Endothelial cell of umbilical vein (primary cell): ENCODE measurements around the gene FOXP1. TPM values are rescaled to one million over a fixed set of nuclear protein-coding genes. Genes with fewer than 3 reads are reported as not detected.

Experiments used
- BruUV-seq: library from RNA; stranded (reverse); fragments of 400-500 nt; replicated peaks from 2 replicates; lab custom pipeline; 2021; lab: Mats Ljungman, UMichigan
- CTCF ChIA-PET: fragments of 300-600, 350-600 bp; sonication (Branson Sonifier 250); formaldehyde crosslinking; loops from one replicate; lab custom pipeline; 2021; ENCODE audit warnings: antibody characterized with exemption, inconsistent platforms; lab: Charles Lee
- POLR2A ChIA-PET: fragments of 300-600, 350-600 bp; sonication (Branson Sonifier 250); formaldehyde crosslinking; loops from one replicate; lab custom pipeline; 2021; ENCODE audit warnings: antibody characterized with exemption, inconsistent platforms; lab: Charles Lee
- DNase-seq: peaks from one replicate; pipeline ENCODE4 v3.0.0-alpha.2; 2011; ENCODE audit warnings: low read depth, low spot score
- FAIRE-seq: peaks from 2 replicates; lab custom pipeline; 2011; peaks lifted over from hg19 to GRCh38; lab: Jason Lieb, UNC
- H2AFZ ChIP-seq: 2 replicates; pipeline ENCODE4 v1.6.0; 2012; ENCODE audit warnings: low read depth, low read length, control low read depth, inconsistent platforms
- H3K27ac ChIP-seq: 2 replicates; pipeline ENCODE4 v1.5.1; 2011; ENCODE audit warnings: low read depth, mild to moderate bottlenecking, control low read depth, low read length, moderate library complexity; ENCODE audit not compliant: insufficient read depth
- H3K27me3 ChIP-seq, 2 experiments: 2 replicates each; pipeline versions ENCODE4 v1.6.0 to v1.6.1; 2011; ENCODE audit warnings: low read length in 2 of 2, mixed read lengths in 1 of 2; ENCODE audit not compliant: control insufficient read depth in 2 of 2, insufficient read depth in 2 of 2
- H3K36me3 ChIP-seq, 2 experiments: 2 replicates in 1 of 2; 3 replicates in 1 of 2; pipeline ENCODE4 v1.5.1; 2011; ENCODE audit warnings: low read length in 2 of 2, mild to moderate bottlenecking in 1 of 2, moderate library complexity in 1 of 2; ENCODE audit not compliant: control insufficient read depth in 2 of 2, insufficient read depth in 2 of 2; ENCODE audit errors: extremely low read depth in 1 of 2
- H3K4me1 ChIP-seq: 3 replicates; pipeline ENCODE4 v1.5.1; 2011; ENCODE audit warnings: mild to moderate bottlenecking, low read length; ENCODE audit not compliant: control insufficient read depth, insufficient read depth; ENCODE audit errors: extremely low read depth
- H3K4me2 ChIP-seq: 2 replicates; pipeline ENCODE4 v1.6.1; 2011; ENCODE audit warnings: low read length, control low read depth, mixed read lengths; ENCODE audit not compliant: insufficient read depth
- H3K4me3 ChIP-seq, 3 experiments: fragments of 200-600 bp in 1 of 3; sonication (generic), shearing (Covaris generic) in 1 of 3; replicated peaks in 1 of 3; 2 replicates each; pipeline ENCODE4 v1.5.1; 2011 to 2016; ENCODE audit warnings: control low read depth in 3 of 3, low read length in 3 of 3, mild to moderate bottlenecking in 2 of 3, inconsistent platforms in 1 of 3, low read depth in 1 of 3, moderate library complexity in 1 of 3; ENCODE audit not compliant: insufficient read depth in 1 of 3
- H3K79me2 ChIP-seq: 2 replicates; pipeline ENCODE4 v1.6.0; 2012; ENCODE audit warnings: low read length, inconsistent platforms; ENCODE audit not compliant: control insufficient read depth, insufficient read depth
- H3K9ac ChIP-seq: replicated peaks from 2 replicates; pipeline ENCODE3; 2011; ENCODE audit warnings: low read length, control low read depth; ENCODE audit not compliant: insufficient read depth; ENCODE audit errors: extremely low read depth
- H3K9me1 ChIP-seq: replicated peaks from 3 replicates; pipeline ENCODE4 v1.6.0; 2011; ENCODE audit warnings: mild to moderate bottlenecking, low read length; ENCODE audit not compliant: control insufficient read depth, insufficient read depth; ENCODE audit errors: extremely low read depth
- H3K9me3 ChIP-seq: replicated peaks from 2 replicates; pipeline ENCODE4 v1.5.1; 2012; ENCODE audit warnings: low read length, inconsistent platforms; ENCODE audit not compliant: control insufficient read depth, insufficient read depth
- H4K20me1 ChIP-seq: replicated peaks from 2 replicates; pipeline ENCODE3; 2011; ENCODE audit warnings: mild to moderate bottlenecking, low read length; ENCODE audit not compliant: control insufficient read depth, insufficient read depth; ENCODE audit errors: extremely low read depth
- EZH2 ChIP-seq: IDR thresholded peaks from 2 replicates; pipeline ENCODE4 v1.6.1; 2012; ENCODE audit warnings: borderline replicate concordance, low read depth, mild to moderate bottlenecking, moderate library complexity, low read length, inconsistent platforms; ENCODE audit not compliant: severe bottlenecking
- FOS ChIP-seq: IDR thresholded peaks from 2 replicates; pipeline ENCODE4 v1.6.1; 2011; ENCODE audit warnings: mild to moderate bottlenecking, low read length, moderate library complexity, borderline replicate concordance; ENCODE audit not compliant: insufficient read depth
- GATA2 ChIP-seq: IDR thresholded peaks from 2 replicates; pipeline ENCODE4 v1.7.0; 2011; ENCODE audit warnings: low read depth, mild to moderate bottlenecking, moderate library complexity, mixed read lengths, low read length; ENCODE audit not compliant: insufficient read length, insufficient read depth
- JUN ChIP-seq: IDR thresholded peaks from 2 replicates; pipeline ENCODE4 v1.6.1; 2011; ENCODE audit warnings: borderline replicate concordance, low read depth; ENCODE audit not compliant: insufficient read length, insufficient read depth
- MYC ChIP-seq: IDR thresholded peaks from one replicate; pipeline ENCODE4 v1.6.1; 2011; ENCODE audit warnings: mild to moderate bottlenecking, low read depth, low read length
- POLR2A ChIP-seq: IDR thresholded peaks from 2 replicates; pipeline ENCODE4 v1.6.1; 2012; ENCODE audit warnings: low read depth, mild to moderate bottlenecking, control low read depth, low read length
- POLR2AphosphoS5 ChIP-seq: IDR thresholded peaks from 2 replicates; pipeline ENCODE4 v1.6.1; 2012; ENCODE audit warnings: low read depth, mild to moderate bottlenecking, control low read depth, low read length, moderate library complexity; ENCODE audit not compliant: insufficient read depth
- dilution Hi-C: fragments of 300-500 bp; cut with MboI; formaldehyde crosslinking; loops from one replicate; pipeline ENCODE4 v1.15.0; 2019; ENCODE audit warnings: low sequenced_read_pairs; ENCODE audit not compliant: extremely low pct_ligation_motif_present
- intact Hi-C: fragments of 100-400 bp; cut with micrococcal nuclease; formaldehyde crosslinking; loops from one replicate; pipeline ENCODE4 v1.10.0; 2022
- polyA plus RNA-seq, 4 experiments: library from polyadenylated mRNA; depleted of rRNA in 3 of 4; stranded (reverse) in 3 of 4; unstranded in 1 of 4; fragments of >200 nt; gene quantifications; 2 replicates each; pipeline versions ENCODE4 v1.2.1 to v1.2.3, GENCODE V29; 2011 to 2012; ENCODE audit warnings: missing spikeins in 1 of 4
- total RNA-seq: library from RNA; stranded (reverse); gene quantifications from 2 replicates; pipeline ENCODE4 v1.2.3, GENCODE V29; 2021
- TF ChIP-seq, protein P1 (sequence below), 2 donors: IDR thresholded peaks; 1 replicate in 1 of 2; 2 replicates in 1 of 2; pipeline ENCODE4 v1.5.1; 2011; ENCODE audit warnings: low read length in 2 of 2, mild to moderate bottlenecking in 2 of 2, moderate library complexity in 2 of 2, control low read depth in 1 of 2, inconsistent platforms in 1 of 2, low read depth in 1 of 2; ENCODE audit not compliant: insufficient read depth in 1 of 2; ENCODE audit errors: extremely low read depth in 1 of 2
- TF ChIP-seq, protein P2 (sequence below): IDR thresholded peaks from 2 replicates; pipeline ENCODE4 v1.6.1; 2011; ENCODE audit not compliant: insufficient read depth, insufficient read length

The FOXP1 gene
- total and polyA plus RNA-seq, 2 donors (not counting 3 experiments of a cell fraction or from before 2014, with no cell fraction given): 41.0 to 107 TPM

DNA sequence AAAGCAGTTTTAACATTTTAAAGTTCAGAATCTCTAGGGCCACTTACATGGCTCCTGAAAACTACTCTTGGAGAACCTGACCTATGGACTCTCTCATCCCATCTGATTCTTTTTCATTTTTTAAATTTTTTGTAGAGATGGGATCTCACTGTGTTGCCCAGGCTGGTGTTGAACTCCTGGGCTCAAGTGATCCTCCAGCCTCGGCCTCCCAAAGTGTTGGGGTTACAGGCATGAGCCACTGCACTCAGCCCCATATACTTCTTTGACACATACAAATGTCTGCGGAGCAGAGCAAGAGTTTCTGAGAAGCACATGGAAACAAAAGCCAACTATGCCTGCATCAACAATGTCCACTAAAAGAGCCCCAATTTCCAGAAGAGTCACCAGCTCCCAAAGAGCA is 189.8 kb downstream of the FOXP1 start:
- Histone ChIP-seq H4K20me1 (no peaks in the 10 kb centered on the region), H2AFZ (no peak overlapping the region), H3K4me2 (no peak overlapping the region), H3K79me2 (no peaks in the 10 kb centered on the region), H3K9me3 (no peaks in the 10 kb centered on the region), H3K9me1 (no peaks in the 10 kb centered on the region), H3K9ac (no peak overlapping the region), H3K4me3 (no peak overlapping the region), H3K36me3 (no peaks in the 10 kb centered on the region), H3K4me1 (peaks cover 47% of the 10 kb centered on the region), H3K27me3 (no peaks in the 10 kb centered on the region), H3K27ac (no peak overlapping the region)
- TF ChIP-seq MYC (no peak), POLR2A (no peak), GATA2 (no peak), EZH2 (no peak), FOS (no peak), POLR2AphosphoS5 (no peak), JUN (no peak)
- TF ChIP-seq, protein P1, sequence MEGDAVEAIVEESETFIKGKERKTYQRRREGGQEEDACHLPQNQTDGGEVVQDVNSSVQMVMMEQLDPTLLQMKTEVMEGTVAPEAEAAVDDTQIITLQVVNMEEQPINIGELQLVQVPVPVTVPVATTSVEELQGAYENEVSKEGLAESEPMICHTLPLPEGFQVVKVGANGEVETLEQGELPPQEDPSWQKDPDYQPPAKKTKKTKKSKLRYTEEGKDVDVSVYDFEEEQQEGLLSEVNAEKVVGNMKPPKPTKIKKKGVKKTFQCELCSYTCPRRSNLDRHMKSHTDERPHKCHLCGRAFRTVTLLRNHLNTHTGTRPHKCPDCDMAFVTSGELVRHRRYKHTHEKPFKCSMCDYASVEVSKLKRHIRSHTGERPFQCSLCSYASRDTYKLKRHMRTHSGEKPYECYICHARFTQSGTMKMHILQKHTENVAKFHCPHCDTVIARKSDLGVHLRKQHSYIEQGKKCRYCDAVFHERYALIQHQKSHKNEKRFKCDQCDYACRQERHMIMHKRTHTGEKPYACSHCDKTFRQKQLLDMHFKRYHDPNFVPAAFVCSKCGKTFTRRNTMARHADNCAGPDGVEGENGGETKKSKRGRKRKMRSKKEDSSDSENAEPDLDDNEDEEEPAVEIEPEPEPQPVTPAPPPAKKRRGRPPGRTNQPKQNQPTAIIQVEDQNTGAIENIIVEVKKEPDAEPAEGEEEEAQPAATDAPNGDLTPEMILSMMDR (IDR thresholded peaks at IDR 0.05; ENCODE audit: extremely low read depth in 1 of 2, insufficient read depth in 1 of 2, low read depth in 1 of 2, low read length in 2 of 2): no peak
- TF ChIP-seq, protein P2, sequence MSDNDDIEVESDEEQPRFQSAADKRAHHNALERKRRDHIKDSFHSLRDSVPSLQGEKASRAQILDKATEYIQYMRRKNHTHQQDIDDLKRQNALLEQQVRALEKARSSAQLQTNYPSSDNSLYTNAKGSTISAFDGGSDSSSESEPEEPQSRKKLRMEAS: no peak
- BruUV-seq: no TSS peak
- ChIA-PET CTCF (no interaction called here), POLR2A (no interaction called here)
- dilution Hi-C loops: no loop called here
- DNase-seq (no peak), FAIRE-seq (no peak)
- intact Hi-C loops: loop anchor here (5.0 to 10.0 kb wide), 7 partner anchors 86 to 849 kb away; no protein-coding TSS in a partner anchor
